ENCODE measurements around the gene PLSCR5.

Gene PLSCR5

DNA sequence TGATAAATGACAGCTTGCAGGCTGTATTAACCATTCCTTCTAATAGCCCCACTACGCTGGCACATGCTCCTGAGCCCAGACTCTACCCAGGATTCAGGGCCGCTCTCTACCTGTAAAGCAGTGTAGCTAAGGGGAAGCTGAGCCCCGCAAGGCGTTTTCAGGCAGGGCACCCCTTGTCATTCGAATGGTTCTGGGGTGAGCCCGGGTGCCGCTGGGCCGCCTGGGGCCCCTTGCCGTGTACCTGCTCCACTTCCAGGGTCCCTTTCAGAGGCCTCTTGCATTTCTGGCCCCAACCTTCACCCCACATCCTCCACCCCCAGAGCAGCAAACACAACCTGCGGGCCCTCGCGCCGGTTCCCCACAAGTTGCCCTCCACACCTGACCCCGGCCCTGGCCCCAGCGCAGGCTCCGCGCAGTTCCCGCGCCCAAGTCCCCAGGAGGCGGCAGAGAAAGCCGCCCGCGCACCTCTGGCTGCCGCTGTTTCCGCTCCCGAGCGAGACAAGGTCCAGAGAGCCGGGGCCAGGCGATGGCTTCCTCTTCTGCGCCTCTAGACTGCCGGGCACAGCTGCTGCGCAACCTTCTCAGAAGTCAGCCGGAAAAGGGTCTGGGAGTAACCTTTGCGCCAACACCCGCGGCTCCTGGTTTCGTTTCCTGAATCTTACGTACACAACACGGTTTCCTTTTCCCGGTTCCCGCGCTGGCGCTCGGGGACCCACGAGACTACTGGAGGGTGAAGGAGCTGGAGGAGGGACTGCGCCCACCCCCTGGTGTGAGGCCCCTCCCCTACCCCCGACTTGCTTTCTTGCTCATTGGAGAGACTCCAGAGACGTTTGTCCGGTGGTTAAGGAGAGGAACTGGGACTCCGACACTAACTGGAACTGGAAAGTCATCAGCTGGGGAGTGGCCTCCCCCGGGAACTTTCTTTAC is 60.9 kb downstream of the PLSCR5 start, which contains the start of gene PLSCR1:
Gene PLSCR1 (minus strand): TSS at position 606 of the 927 bp plus-strand sequence. CDS start 8,055 bp downstream, outside the sequence.
- no peak for TF ChIP-seq GATA2 (IDR thresholded peaks at IDR 0.05; ENCODE audit: low read depth, low read length)
- no peak for TF ChIP-seq GATA3 (IDR thresholded peaks at IDR 0.05; ENCODE audit: low read depth, low read length)

DNA sequence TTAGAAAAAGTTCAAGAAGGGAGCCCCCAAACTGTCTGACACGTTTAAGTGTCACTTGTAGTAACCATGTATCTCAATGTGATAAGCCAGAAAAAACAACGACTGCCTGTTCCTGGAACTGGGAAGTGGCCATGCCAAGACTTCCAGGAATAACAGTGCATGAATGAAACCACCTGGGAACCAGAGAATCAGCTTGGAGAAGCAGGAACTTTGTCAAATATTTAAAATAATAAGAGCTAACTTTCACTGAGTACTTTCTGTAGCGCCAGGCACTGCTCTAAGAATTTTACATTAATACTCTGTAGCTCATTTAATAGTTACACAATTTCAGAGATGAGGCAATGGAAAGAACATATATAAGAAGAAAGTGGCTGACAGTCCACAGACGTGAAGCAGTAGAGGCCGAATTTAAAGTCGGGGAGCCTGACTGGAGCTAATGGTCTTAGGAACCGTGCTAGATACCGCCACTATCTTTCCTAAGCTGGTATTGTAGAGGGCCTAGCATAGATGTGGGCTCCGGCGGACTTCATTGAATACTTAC is 61.6 kb downstream of the PLSCR5 start:
- no peak for TF ChIP-seq GATA3 (IDR thresholded peaks at IDR 0.05; ENCODE audit: low read depth, low read length)
- no peak for TF ChIP-seq GATA2 (IDR thresholded peaks at IDR 0.05; ENCODE audit: low read depth, low read length)

DNA sequence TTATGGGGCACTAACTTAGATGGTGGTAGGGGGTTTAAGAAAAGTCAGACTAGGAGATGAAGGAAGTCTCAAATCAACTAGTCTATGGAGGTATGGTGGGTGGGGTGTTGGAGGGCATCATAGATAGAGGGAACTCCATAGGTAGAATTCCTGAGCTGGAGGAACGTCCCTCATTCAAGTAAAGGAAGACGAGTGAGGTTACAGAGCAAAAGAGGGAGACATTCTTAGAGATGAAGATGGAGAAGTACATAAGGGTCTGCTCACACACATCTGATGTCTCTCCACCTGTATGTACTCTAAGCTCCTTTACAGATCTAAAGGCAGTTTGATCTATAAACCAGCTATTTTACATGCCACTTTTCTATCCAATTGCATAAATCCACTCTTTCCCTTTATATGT is 62.2 kb downstream of the PLSCR5 start:
- TF ChIP-seq GATA2 (IDR thresholded peaks at IDR 0.05; ENCODE audit: low read depth, low read length), result no peak
- TF ChIP-seq GATA3 (IDR thresholded peaks at IDR 0.05; ENCODE audit: low read depth, low read length), result no peak

DNA sequence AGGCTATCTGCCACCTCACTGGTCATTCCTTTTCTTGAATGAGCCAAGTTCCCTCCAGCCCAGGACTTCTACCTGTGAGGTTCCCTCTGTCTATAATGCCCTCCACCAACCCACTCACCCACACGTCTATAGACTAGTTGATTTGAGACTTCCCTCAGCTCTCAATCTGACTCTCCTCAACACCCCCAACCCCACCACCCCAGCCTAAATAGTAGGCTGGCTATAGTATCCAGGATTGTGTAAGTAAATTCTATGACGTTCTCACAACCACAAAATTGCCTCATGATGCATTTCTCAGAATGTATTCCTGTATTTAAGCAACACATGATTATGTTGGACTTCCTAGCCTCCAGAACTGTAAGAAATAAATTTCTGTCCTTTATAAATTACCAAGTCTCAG is 63.0 kb downstream of the PLSCR5 start:
- no peak for TF ChIP-seq GATA2 (IDR thresholded peaks at IDR 0.05; ENCODE audit: low read depth, low read length)
- no peak for TF ChIP-seq GATA3 (IDR thresholded peaks at IDR 0.05; ENCODE audit: low read depth, low read length)

DNA sequence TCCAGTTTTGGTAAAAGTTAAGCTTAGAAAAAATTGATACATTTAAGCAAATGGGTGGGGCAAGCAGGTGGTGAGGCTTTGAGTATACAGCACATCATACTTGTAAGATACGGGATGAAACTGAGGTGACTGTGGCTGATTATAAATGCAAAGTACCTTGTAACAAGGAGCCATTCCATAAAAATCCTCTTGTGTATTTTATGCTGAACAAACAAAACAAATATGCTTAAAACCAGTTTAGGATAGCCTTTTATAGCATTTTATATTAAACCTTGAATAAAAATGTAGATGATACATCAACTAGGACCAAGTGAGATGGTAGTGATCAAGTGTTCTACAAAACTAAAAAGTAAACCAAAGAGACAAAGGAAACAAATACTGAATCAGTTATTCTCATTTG is 64.2 kb downstream of the PLSCR5 start:
- TF ChIP-seq GATA3 (IDR thresholded peaks at IDR 0.05; ENCODE audit: low read depth, low read length), result no peak
- no peak for TF ChIP-seq GATA2 (IDR thresholded peaks at IDR 0.05; ENCODE audit: low read depth, low read length)

DNA sequence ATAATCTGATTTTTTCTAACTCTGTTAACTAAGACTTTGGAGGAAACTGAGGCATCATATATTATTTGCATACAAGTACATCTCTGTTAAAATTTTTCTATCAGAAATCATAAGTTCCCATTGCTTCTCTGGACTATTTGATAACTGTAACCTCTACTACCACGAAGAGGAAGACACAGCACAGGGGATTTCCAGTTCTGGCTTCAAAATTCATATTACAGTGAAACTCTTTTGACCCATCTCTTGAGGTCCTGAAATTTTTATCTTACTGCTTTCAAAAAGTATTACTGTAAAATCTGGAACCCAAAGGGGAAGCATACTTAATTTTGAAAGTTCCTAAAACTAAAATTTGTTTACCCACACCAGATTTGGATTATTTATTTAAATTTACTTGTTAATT is 64.9 kb downstream of the PLSCR5 start:
- TF ChIP-seq GATA2 (IDR thresholded peaks at IDR 0.05; ENCODE audit: low read depth, low read length) (no peak), GATA3 (IDR thresholded peaks at IDR 0.05; ENCODE audit: low read depth, low read length) (no peak)

DNA sequence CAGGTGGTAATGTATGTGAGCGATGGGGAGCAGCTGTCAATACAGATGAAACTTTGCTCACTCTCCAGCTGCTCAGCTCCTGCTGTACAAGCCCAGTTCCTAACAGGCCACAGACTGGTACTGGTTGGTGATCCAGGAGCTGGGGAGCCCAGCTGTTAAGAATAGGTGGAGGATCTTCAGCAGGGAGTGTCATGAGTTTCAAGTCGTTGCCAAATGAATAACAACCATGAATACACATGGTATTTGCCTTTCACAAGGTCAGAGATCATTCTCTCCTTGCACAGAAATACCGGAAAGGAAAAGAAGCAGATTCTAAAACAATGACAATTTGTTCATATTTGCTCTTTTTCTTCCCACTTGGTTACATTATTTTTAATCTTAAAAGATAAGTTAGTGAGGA is 65.8 kb downstream of the PLSCR5 start:
- no peak for TF ChIP-seq GATA2 (IDR thresholded peaks at IDR 0.05; ENCODE audit: low read depth, low read length)
- TF ChIP-seq GATA3 (IDR thresholded peaks at IDR 0.05; ENCODE audit: low read depth, low read length), result no peak

DNA sequence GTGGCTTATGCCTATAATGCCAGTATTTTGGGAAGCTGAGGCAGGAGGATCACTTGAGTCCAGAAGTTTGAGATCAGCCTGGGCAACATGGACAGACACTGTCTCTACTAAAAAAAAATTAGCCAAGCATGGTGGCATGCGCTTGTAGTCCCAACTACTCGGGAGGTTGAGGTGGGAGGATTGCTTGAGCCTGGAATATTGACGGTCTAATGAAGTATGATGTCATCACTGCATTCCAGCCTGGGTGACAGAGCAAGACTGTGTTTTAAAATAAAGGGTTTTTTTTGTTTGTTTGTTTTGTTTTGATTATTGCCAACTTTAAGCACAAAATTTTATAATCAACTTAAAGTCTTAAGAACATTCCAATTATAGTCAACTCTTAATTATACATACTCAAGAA is 67.5 kb downstream of the PLSCR5 start:
- TF ChIP-seq GATA2 (IDR thresholded peaks at IDR 0.05; ENCODE audit: low read depth, low read length) (no peak), GATA3 (IDR thresholded peaks at IDR 0.05; ENCODE audit: low read depth, low read length) (no peak)

DNA sequence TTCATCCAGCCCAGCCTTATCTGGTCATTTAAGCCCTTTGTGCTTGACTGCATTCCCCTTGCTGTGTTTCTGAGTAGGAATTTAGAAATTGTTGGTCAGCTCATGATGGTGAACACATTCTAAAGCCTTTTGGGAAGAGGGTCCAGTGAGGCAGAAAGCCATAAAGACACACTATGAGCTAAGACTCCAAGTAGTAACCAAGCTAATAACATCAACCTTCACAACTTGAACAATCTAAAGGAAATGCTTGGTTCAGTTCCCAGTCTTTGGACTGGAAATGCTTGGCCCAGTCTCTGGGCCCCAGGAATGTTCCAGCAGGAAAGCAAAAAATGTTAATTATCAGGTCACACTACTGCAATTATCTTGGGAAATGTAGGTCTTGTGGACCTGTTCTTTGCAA is 68.5 kb downstream of the PLSCR5 start:
- TF ChIP-seq GATA3 (IDR thresholded peaks at IDR 0.05; ENCODE audit: low read depth, low read length) (no peak), GATA2 (IDR thresholded peaks at IDR 0.05; ENCODE audit: low read depth, low read length) (no peak)

Measured in SH-SY5Y (cell line).